MM.1S (cell line): ENCODE results near the gene IFI35.

ENCODE experiments used
- DNase-seq: peaks from one replicate; pipeline ENCODE4 v3.0.0-alpha.2; 2015
- H2AFZ ChIP-seq: fragments of 300-600 bp; sonication (generic); 2 replicates; pipeline ENCODE4 v1.6.0; 2016; ENCODE audit warnings: antibody characterized with exemption, low read length
- H3F3A ChIP-seq: fragments of 300-600 bp; sonication (generic); 2 replicates; pipeline ENCODE4 v1.6.1; 2016; ENCODE audit warnings: mild to moderate bottlenecking, antibody characterized with exemption, low read length, moderate library complexity, mixed read lengths; ENCODE audit not compliant: insufficient read depth
- H3K27ac ChIP-seq: fragments of 300-600 bp; sonication (generic); 2 replicates; pipeline ENCODE4 v1.5.1; 2016; ENCODE audit warnings: mild to moderate bottlenecking, low read length
- H3K27me3 ChIP-seq: fragments of 300-600 bp; sonication (generic); replicated peaks from 2 replicates; pipeline ENCODE4 v1.6.0; 2016; ENCODE audit warnings: low read length; ENCODE audit not compliant: insufficient read depth
- H3K36me3 ChIP-seq: fragments of 300-600 bp; sonication (generic); replicated peaks from 2 replicates; pipeline ENCODE4 v1.6.1; 2016; ENCODE audit warnings: mild to moderate bottlenecking, low read length, mixed read lengths; ENCODE audit not compliant: insufficient read depth
- H3K4me1 ChIP-seq: fragments of 300-600 bp; sonication (generic); 2 replicates; pipeline ENCODE4 v1.6.1; 2016; ENCODE audit warnings: low read length, mixed read lengths
- H3K4me2 ChIP-seq: fragments of 300-600 bp; sonication (generic); 2 replicates; pipeline ENCODE4 v1.6.0; 2016; ENCODE audit warnings: low read depth, low read length
- H3K4me3 ChIP-seq: fragments of 300-600 bp; sonication (generic); 2 replicates; pipeline ENCODE4 v1.5.1; 2016; ENCODE audit warnings: low read length, mixed read lengths
- H3K79me2 ChIP-seq: fragments of 300-600 bp; sonication (generic); 2 replicates; pipeline ENCODE4 v1.6.1; 2016; ENCODE audit warnings: mixed run types, low read length, mixed read lengths
- H3K9ac ChIP-seq: fragments of 300-600 bp; sonication (generic); 2 replicates; pipeline ENCODE4 v1.6.1; 2016; ENCODE audit warnings: low read length, mixed read lengths
- H3K9me2 ChIP-seq: fragments of 300-600 bp; sonication (generic); replicated peaks from 2 replicates; pipeline ENCODE4 v1.6.1; 2016; ENCODE audit warnings: mild to moderate bottlenecking, low read length, mixed read lengths; ENCODE audit not compliant: insufficient read depth
- H3K9me3 ChIP-seq: fragments of 300-600 bp; sonication (generic); replicated peaks from 2 replicates; pipeline ENCODE4 v1.6.1; 2016; ENCODE audit warnings: mild to moderate bottlenecking, low read length, mixed read lengths; ENCODE audit not compliant: insufficient read depth
- H4K20me1 ChIP-seq: fragments of 300-600 bp; sonication (generic); 2 replicates; pipeline ENCODE4 v1.6.1; 2016; ENCODE audit warnings: mild to moderate bottlenecking, low read length, moderate library complexity, mixed read lengths; ENCODE audit not compliant: insufficient read depth
- CTCF ChIP-seq: fragments of 300-600 bp; sonication (generic); IDR thresholded peaks from 2 replicates; pipeline ENCODE4 v1.5.1; 2016; ENCODE audit warnings: antibody characterized with exemption, low read length, mixed read lengths
- EZH2 ChIP-seq: fragments of 300-600 bp; sonication (generic); optimal IDR thresholded peaks from 2 replicates; pipeline ENCODE3; 2017; ENCODE audit warnings: low read depth, mild to moderate bottlenecking, antibody characterized with exemption, low read length, mixed read lengths
- EZH2phosphoT487 ChIP-seq: fragments of 300-600 bp; sonication (generic); IDR thresholded peaks from 2 replicates; pipeline ENCODE4 v1.6.1; 2018; ENCODE audit warnings: antibody characterized with exemption, low read length

The IFI35 gene

DNA sequence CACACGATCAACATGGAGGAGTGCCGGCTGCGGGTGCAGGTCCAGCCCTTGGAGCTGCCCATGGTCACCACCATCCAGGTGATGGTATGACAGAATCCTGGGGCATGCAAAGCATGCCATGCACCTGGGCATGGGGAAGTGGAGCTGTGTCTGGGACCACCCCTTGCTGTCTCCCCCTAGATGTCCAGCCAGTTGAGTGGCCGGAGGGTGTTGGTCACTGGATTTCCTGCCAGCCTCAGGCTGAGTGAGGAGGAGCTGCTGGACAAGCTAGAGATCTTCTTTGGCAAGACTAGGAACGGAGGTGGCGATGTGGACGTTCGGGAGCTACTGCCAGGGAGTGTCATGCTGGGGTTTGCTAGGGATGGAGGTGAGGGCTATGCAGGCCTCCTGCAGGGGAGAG is 6.7 kb downstream of the IFI35 start:
- H3K9ac ChIP-seq = no peak overlapping the region
- no peaks in the 10 kb centered on the region for H3K9me2 ChIP-seq
- no peaks in the 10 kb centered on the region for H4K20me1 ChIP-seq
- no peaks in the 10 kb centered on the region for H3K9me3 ChIP-seq
- H3K27me3 ChIP-seq = no peaks in the 10 kb centered on the region
- H3F3A ChIP-seq = no peaks in the 10 kb centered on the region
- DNase-seq = no peak
- no peak overlapping the region for H3K27ac ChIP-seq
- no peaks in the 10 kb centered on the region for H3K36me3 ChIP-seq
- H3K4me1 ChIP-seq = no peaks in the 10 kb centered on the region
- no peak overlapping the region for H3K4me2 ChIP-seq
- no peak for TF ChIP-seq EZH2
- no peak for TF ChIP-seq CTCF
- no peak for TF ChIP-seq EZH2phosphoT487
- H3K4me3 ChIP-seq = no peak overlapping the region
- no peak overlapping the region for H2AFZ ChIP-seq
- 0 out of 2 replicates have a peak, but pooled peaks cover 4% of the 10 kb centered on the region for H3K79me2 ChIP-seq

GRCh38 chr17:43014020-43014648 is 7.5 kb downstream of the IFI35 start:
- Histone ChIP-seq H3K9me3 (no peaks in the 10 kb centered on the region), H3K79me2 (no peaks in the 10 kb centered on the region), H3K4me3 (no peak overlapping the region), H4K20me1 (no peaks in the 10 kb centered on the region), H3K27me3 (no peaks in the 10 kb centered on the region), H2AFZ (no peak overlapping the region), H3K9me2 (no peaks in the 10 kb centered on the region), H3K9ac (no peak overlapping the region), H3F3A (no peaks in the 10 kb centered on the region), H3K36me3 (no peaks in the 10 kb centered on the region), H3K4me2 (no peak overlapping the region), H3K4me1 (no peaks in the 10 kb centered on the region), H3K27ac (no peak overlapping the region)
- TF ChIP-seq EZH2phosphoT487 (no peak), CTCF (no peak), EZH2 (no peak)
- no peak for DNase-seq

DNA sequence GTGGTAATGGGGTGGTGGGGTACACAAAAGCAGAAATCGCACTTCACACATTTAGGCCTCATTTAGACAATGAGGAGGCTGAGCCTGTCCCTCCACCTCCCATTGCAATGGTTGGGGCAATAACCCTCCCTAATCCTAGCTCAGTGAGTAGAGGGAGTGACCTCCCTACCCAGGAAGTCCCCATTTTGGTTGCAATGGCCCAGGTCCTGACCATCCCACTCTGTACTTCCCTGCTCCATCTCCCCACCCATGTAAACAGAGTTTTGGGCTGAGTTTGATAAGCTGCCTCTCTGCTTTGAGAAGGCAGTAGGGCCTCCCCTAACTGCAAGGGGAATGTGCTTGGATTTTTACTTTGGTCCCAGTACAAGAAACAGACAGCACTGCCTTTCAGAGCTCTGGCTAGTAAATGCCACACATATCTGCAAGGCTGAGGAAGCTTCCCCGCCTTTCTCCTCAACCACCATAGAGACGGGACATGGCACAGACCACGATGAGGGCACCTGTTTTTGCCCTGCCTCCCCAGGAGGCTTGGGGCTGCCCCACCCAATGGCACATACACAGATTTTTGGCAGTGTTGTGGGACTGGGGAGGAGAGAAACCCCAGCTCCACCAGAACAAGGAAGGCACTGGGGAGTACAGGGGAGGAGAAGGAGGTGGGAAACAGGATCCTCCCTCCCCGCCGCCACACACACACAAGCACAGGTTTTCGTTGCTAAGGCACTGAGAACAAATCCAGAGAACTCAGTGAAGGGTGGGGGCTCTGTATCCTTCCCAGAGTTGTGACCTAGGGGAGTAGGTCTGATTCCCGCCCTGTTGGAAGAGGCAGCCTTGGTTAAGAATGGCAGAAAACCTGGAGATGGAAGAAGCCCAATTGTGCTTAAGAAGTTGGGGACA is 8.3 kb downstream of the IFI35 start:
- no peak overlapping the region for H3K9ac ChIP-seq
- H3F3A ChIP-seq = no peaks in the 10 kb centered on the region
- H3K9me3 ChIP-seq = no peaks in the 10 kb centered on the region

More for the DNA sequence above, 8.3 kb downstream of the IFI35 start:
- TF ChIP-seq CTCF = no peak
- TF ChIP-seq EZH2 = no peak
- Histone ChIP-seq H3K4me2 (no peak overlapping the region), H3K36me3 (no peaks in the 10 kb centered on the region), H3K27me3 (no peaks in the 10 kb centered on the region), H3K9me2 (no peaks in the 10 kb centered on the region), H3K4me1 (no peaks in the 10 kb centered on the region), H3K4me3 (no peak overlapping the region), H4K20me1 (no peaks in the 10 kb centered on the region), H2AFZ (no peak overlapping the region), H3K79me2 (no peaks in the 10 kb centered on the region), H3K27ac (no peak overlapping the region)
- DNase-seq = no peak
